GM21619 (cell line): ENCODE results near the gene GHRL.

ENCODE experiments used
- ATAC-seq: cut with Tn5 transposase; IDR thresholded peaks from one replicate; pipeline ENCODE4 v1.9.1; 2021; ENCODE audit not compliant: unreplicated experiment

The GHRL gene

GRCh38 chr3:10328460-10329071 is 35.8 kb upstream of the GHRL start:
- ATAC-seq, result no peak

- ATAC-seq, result no peak
These were observed 34.8 kb upstream of the GHRL start for GRCh38 chr3:10327592-10327991.

DNA sequence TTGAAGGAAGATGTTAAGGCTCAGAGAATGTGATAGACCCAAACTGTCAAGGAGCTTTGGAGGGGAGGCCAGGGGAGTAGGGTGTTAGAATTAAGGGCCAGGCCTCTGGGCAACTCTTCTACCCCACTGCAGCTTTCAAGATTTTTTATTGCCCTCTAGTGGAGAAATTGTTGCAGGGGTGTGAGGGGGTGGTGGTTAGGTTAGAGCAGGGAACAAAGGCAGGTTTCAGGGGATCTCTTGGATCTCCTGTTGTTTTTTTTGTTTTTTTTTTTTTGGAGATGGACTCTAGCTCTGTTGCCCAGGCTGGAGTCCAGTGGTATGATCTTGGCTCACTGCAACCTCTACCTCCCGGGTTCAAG is 29.6 kb upstream of the GHRL start:
- no peak for ATAC-seq

DNA sequence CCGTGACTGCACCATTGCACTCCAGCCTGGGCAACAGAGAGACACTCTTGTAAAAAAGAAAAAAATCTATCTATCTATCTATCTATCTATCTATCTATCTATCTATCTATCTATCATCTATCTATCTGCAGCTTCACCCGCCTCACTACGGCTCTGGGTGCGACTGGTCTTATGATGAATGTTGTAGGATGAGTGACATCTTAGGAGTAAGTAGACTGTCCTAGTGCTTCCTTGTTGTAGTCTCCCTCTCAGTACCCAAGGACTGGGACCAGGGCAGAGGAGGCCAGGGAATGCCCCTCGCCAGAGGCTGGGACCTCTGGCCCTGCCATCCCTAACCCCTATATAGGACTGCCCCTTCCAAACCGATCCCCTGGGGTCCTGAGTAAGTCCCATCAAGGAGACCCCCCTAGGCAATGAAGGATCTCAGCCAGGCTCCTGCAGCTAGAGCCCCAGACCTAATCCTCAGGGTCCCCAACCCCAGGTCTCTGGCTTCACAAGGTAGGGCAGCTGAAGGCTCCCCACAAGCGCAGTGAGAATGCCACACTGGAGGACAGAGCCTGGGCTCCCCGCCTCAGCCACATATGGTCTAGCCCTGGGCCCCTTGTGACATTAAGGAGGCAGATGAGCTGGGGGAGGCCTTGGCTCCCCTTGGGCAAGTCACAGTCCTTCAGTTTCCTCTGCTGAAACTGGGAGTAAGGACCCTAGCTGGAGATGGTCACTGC is 29.0 kb upstream of the GHRL start:
- no peak for ATAC-seq

DNA sequence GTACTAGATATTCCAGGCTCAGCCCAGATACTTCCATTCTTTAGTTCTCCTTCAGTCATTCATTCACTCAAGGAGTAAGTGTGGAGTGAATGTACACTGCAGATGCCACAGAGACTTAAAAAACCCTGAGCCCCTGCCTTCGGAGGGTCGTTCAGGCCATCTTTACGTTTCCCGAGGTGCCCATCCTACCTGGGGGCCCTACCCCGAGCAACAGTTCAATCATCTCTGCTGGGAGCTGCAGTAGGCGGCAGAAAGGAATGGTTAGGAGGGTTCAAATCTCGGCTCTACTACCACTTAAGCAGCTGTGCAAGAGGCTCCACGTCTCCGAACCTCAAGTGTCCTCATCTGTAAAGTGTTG is 27.6 kb upstream of the GHRL start:
- no peak for ATAC-seq

- no peak for ATAC-seq
These were observed 27.1 kb upstream of the GHRL start for GRCh38 chr3:10319804-10320203.

DNA sequence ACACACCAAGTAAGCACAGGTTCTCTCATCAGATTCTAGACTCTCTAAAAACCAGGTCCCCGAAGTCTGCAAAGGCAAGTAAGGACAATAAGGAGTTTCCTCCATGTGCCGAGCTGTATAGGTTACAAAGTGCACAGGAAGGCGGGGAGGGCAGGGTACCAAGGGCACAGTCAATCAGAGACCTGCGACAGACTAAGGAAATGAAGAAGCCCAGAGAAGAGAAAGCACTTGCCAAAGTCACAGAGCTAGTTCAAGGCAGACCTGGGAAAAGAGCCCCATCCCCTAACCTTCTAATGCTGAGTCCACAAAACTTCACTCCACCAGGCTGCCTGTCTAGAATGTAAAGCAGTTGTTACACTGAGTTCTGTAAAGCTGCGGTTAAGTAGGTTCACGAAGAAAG is 26.5 kb upstream of the GHRL start:
- ATAC-seq, result no peak

GRCh38 chr3:10317961-10318350 is 25.2 kb upstream of the GHRL start:
- ATAC-seq, result no peak

- no peak for ATAC-seq
These were observed 24.7 kb upstream of the GHRL start for GRCh38 chr3:10317311-10317960.

GRCh38 chr3:10315771-10316344 is 23.1 kb upstream of the GHRL start:
- no peak for ATAC-seq

GRCh38 chr3:10315101-10315500 is 22.4 kb upstream of the GHRL start:
- ATAC-seq, result no peak

DNA sequence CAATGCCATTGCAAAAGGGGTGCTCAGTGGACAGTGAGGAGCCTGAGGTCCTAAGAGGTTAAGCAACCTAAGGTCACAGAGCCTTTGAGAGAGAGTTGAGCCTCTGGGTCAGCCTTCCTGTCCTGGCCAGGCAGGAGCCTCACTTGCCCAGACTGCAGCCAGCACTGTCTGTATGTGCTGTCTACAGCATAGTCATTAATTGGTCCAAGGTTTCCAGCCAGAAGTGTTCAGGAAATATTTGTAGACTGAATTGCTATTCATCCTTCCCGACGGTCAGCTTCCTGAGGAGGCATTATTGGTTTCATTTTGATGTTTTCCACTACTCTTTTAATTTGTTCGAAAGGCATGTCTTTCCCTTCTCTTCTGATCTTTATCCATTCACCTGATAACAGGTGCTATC is 20.1 kb upstream of the GHRL start:
- no peak for ATAC-seq

- no peak for ATAC-seq
These were observed 19.6 kb upstream of the GHRL start for GRCh38 chr3:10312391-10312790.

- ATAC-seq, result no peak
These were observed 19.0 kb upstream of the GHRL start for GRCh38 chr3:10311710-10312109.

DNA sequence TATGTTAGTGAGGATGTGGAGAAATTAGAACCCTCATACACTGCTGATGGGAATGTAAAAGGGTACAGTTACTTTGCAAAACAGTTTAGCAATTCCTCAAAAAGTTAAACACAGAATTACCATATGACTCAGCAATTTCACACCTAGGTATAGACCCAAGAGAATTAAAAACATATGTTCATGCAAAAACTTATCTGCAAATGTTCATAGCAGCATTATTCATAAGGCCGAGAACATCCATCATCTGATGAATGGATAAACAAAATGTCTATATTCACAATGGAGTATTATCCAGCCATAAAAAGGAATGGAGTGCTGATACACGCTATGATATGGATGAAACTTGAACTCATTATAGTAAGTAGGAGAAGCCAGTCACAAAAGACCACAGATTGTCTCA is 17.8 kb upstream of the GHRL start:
- ATAC-seq, result no peak

GRCh38 chr3:10309736-10310135 is 17.0 kb upstream of the GHRL start:
- ATAC-seq, result no peak

DNA sequence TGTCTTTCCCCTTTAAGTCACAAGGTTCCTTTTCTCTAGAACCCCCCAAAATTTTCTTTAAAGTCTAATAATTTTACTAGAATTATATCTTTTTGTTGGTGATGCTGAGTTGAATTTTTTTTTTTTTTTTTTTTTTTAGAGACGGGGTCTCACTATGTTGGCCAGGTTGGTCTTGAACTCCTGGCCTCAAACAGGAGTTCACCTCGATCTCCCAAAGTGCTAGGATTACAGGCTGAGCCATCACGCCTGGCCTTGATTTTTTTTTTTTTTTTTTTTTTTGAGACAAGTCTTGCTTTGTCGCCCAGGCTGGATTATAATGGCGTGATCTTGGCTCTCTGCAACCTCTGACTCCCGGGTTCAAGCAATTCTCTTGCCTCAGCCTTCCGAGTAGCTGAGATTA is 15.9 kb upstream of the GHRL start:
- ATAC-seq, result no peak

GRCh38 chr3:10306156-10306555 is 13.4 kb upstream of the GHRL start:
- ATAC-seq, result no peak

GRCh38 chr3:10305331-10305902 is 12.7 kb upstream of the GHRL start:
- no peak for ATAC-seq

DNA sequence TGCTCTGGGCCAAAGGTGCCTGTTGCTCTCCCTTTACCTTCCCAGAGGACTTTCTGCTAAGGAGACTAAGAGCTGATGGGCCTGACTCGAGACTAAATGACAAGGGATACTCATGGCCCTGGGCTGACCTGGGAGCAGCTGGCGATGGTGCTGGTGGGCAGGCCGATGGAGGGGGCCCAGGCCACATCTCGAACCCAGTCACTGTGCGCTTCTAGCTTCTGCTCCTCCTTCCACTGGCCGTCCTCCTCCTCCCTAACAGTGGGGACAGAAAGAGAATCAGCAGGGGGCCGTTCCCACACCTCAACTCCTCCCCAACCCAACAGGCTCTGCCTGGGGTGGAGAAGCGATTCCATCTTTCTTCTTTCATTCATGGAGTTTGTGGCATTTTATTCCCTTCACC is 12.2 kb upstream of the GHRL start:
- ATAC-seq, result no peak

DNA sequence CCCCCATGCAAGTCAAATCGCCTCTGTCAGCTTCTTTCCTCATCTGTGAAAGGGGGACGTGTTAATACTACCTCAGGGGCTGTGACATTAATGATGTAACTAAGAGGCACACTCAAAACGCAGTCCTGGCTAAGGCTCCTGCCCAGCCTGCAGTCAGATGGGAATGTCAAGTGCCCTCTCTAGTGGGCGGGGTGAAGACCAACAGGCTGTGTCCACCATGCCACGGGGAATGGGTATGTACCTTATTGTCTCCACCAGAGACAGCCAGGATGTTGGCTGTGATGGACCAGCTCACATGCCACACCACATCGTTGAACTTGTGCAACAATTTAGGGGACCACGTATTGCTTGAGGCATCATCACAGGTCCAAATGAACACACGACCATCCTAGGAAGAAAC is 11.0 kb upstream of the GHRL start:
- no peak for ATAC-seq

- no peak for ATAC-seq
These were observed 10.4 kb upstream of the GHRL start for GRCh38 chr3:10303105-10303504.
